ENCODE data around the gene SLC38A10. TPM values are rescaled to one million over a fixed set of nuclear protein-coding genes. Genes with fewer than 3 reads are reported as not detected.

The SLC38A10 gene
- total RNA-seq, 1 donor from 2014 or later, result 97.1 TPM

GRCh38 chr17:81198826-81199481 is 96.2 kb downstream of the SLC38A10 start:
- DNase-seq, result no peak
- TF ChIP-seq CTCF (IDR thresholded peaks at IDR 0.05), result no peak
- POLR2A ChIA-PET, result no interaction called here
- Mint-ChIP-seq H3K36me3 (ENCODE audit: low read depth) (peaks cover 29% of the 10 kb centered on the region), H3K4me1 (no peaks in the 10 kb centered on the region), H3K27ac (no peak overlapping the region), H3K9me3 (no peaks in the 10 kb centered on the region), H3K4me3 (no peak overlapping the region), H3K27me3 (no peaks in the 10 kb centered on the region)
- CTCF ChIA-PET, result no interaction called here
- intact Hi-C loops (cut with micrococcal nuclease), result no loop called here
- ATAC-seq (ENCODE audit: low read depth), result no peak

GRCh38 chr17:81197831-81198490 is 97.1 kb downstream of the SLC38A10 start:
- Mint-ChIP-seq H3K4me3 (no peak overlapping the region), H3K27me3 (no peaks in the 10 kb centered on the region), H3K4me1 (no peaks in the 10 kb centered on the region), H3K36me3 (ENCODE audit: low read depth) (peaks cover 24% of the 10 kb centered on the region), H3K9me3 (no peaks in the 10 kb centered on the region), H3K27ac (no peak overlapping the region)
- ATAC-seq (ENCODE audit: low read depth) (no peak), DNase-seq (no peak)
- ChIA-PET POLR2A (no interaction called here), CTCF (no interaction called here)
- intact Hi-C loops (cut with micrococcal nuclease), result no loop called here
- no peak for TF ChIP-seq CTCF (IDR thresholded peaks at IDR 0.05)

- intact Hi-C loops (cut with micrococcal nuclease), result no loop called here
- H3K36me3 Mint-ChIP-seq (ENCODE audit: low read depth), result peaks cover 21% of the 10 kb centered on the region
- H3K27me3 Mint-ChIP-seq, result no peaks in the 10 kb centered on the region
- DNase-seq, result no peak
- ChIA-PET CTCF (no interaction called here), POLR2A (no interaction called here)
- H3K4me1 Mint-ChIP-seq, result no peaks in the 10 kb centered on the region
- ATAC-seq (ENCODE audit: low read depth), result no peak
- H3K4me3 Mint-ChIP-seq, result no peak overlapping the region
- no peak overlapping the region for H3K27ac Mint-ChIP-seq
- H3K9me3 Mint-ChIP-seq, result no peaks in the 10 kb centered on the region
- no peak for TF ChIP-seq CTCF (IDR thresholded peaks at IDR 0.05)
Measured at GRCh38 chr17:81197409-81197795, 97.7 kb downstream of the SLC38A10 start.

GRCh38 chr17:81196505-81197408 is 98.3 kb downstream of the SLC38A10 start:
- ATAC-seq (ENCODE audit: low read depth), result no peak
- H3K27ac Mint-ChIP-seq, result no peak overlapping the region
- DNase-seq, result no peak
- no peaks in the 10 kb centered on the region for H3K27me3 Mint-ChIP-seq
- no peaks in the 10 kb centered on the region for H3K4me1 Mint-ChIP-seq
- CTCF ChIA-PET, result no interaction called here
- intact Hi-C loops (cut with micrococcal nuclease), result no loop called here
- POLR2A ChIA-PET, result no interaction called here
- H3K9me3 Mint-ChIP-seq, result no peaks in the 10 kb centered on the region
- no peak overlapping the region for H3K4me3 Mint-ChIP-seq
- no peak for TF ChIP-seq CTCF (IDR thresholded peaks at IDR 0.05)
- H3K36me3 Mint-ChIP-seq (ENCODE audit: low read depth), result peaks cover 19% of the 10 kb centered on the region

- no peaks in the 10 kb centered on the region for H3K27me3 Mint-ChIP-seq
- CTCF ChIA-PET, result no interaction called here
Measured at GRCh38 chr17:81195941-81196495, 99.1 kb downstream of the SLC38A10 start.

More at GRCh38 chr17:81195941-81196495, 99.1 kb downstream of the SLC38A10 start:
- H3K36me3 Mint-ChIP-seq (ENCODE audit: low read depth), result peaks cover 21% of the 10 kb centered on the region
- ATAC-seq (ENCODE audit: low read depth) (no peak), DNase-seq (no peak)
- POLR2A ChIA-PET, result no interaction called here
- intact Hi-C loops (cut with micrococcal nuclease), result no loop called here
- no peak overlapping the region for H3K27ac Mint-ChIP-seq
- no peak overlapping the region for H3K4me3 Mint-ChIP-seq
- no peak for TF ChIP-seq CTCF (IDR thresholded peaks at IDR 0.05)
- H3K4me1 Mint-ChIP-seq, result no peaks in the 10 kb centered on the region
- no peaks in the 10 kb centered on the region for H3K9me3 Mint-ChIP-seq

Measured in activated B cell treated with CpG ODN at 0.5 μM for 24 hours (primary cell).